Immature natural killer cell (primary cell): ENCODE results near the gene DDX42. TPM values are rescaled to one million over a fixed set of nuclear protein-coding genes. Genes with fewer than 3 reads are reported as not detected.

Source experiments
- DNase-seq, 3 donors: peaks; one replicate each; pipeline ENCODE4 v3.0.0; 2022; ENCODE audit warnings: mixed read lengths in 1 of 3
- H3K27ac Mint-ChIP-seq, 6 donors: one replicate each; pipeline ENCODE4 v1.8.0; 2020; ENCODE audit warnings: mixed read lengths in 6 of 6, mild to moderate bottlenecking in 5 of 6, inconsistent platforms in 4 of 6, moderate library complexity in 3 of 6
- H3K27me3 Mint-ChIP-seq, 3 donors: one replicate each; pipeline ENCODE4 v1.8.0; 2020 to 2021; ENCODE audit warnings: low read depth in 3 of 3, mild to moderate bottlenecking in 3 of 3, mixed read lengths in 3 of 3, moderate library complexity in 3 of 3, inconsistent platforms in 1 of 3
- H3K36me3 Mint-ChIP-seq, 3 donors: one replicate each; pipeline ENCODE4 v1.8.0; 2020; ENCODE audit warnings: mixed read lengths in 3 of 3, inconsistent platforms in 2 of 3, mild to moderate bottlenecking in 2 of 3
- H3K4me1 Mint-ChIP-seq, 2 donors: one replicate each; pipeline ENCODE4 v1.8.0; 2020; ENCODE audit warnings: inconsistent platforms in 2 of 2, mild to moderate bottlenecking in 2 of 2, mixed read lengths in 2 of 2, moderate library complexity in 1 of 2
- H3K4me3 Mint-ChIP-seq, 5 donors: one replicate each; pipeline ENCODE4 v1.8.0; 2020; ENCODE audit warnings: mild to moderate bottlenecking in 5 of 5, mixed read lengths in 5 of 5, inconsistent platforms in 3 of 5, moderate library complexity in 3 of 5
- H3K9me3 Mint-ChIP-seq, 6 donors: one replicate each; pipeline ENCODE4 v1.8.0; 2020; ENCODE audit warnings: mild to moderate bottlenecking in 6 of 6, mixed read lengths in 6 of 6, inconsistent platforms in 4 of 6, moderate library complexity in 3 of 6
- polyA plus RNA-seq, 3 donors: library from polyadenylated mRNA; unstranded; fragments of 300-500 nt; fragmentation: Illumina TruSeq; gene quantifications; one replicate each; pipeline ENCODE4 v1.2.3, GENCODE V29; 2021

Gene DDX42
- polyA plus RNA-seq, 3 donors from 2014 or later, result 4.8 to 18.2 (median 5.5) TPM

- H3K4me3 Mint-ChIP-seq, result no peak overlapping the region
- H3K36me3 Mint-ChIP-seq, result peaks cover 31 to 78% (median 37%) of the 10 kb centered on the region in 3 donors
- no peak for DNase-seq
- H3K27me3 Mint-ChIP-seq, result peaks cover 0 to 4% (median 2%) of the 10 kb centered on the region in 3 donors
- H3K27ac Mint-ChIP-seq, result peak overlapping the region in 1 of 6 donors; percentile 13
- H3K9me3 Mint-ChIP-seq, result no peaks in the 10 kb centered on the region
- peaks cover 22 to 27% of the 10 kb centered on the region in 2 donors for H3K4me1 Mint-ChIP-seq
These were observed 47.1 kb downstream of the DDX42 start for GRCh38 chr17:63820963-63821561.

GRCh38 chr17:63821804-63822203 lies 47.8 kb downstream of the DDX42 start:
- Mint-ChIP-seq H3K27ac (peak overlapping the region in 4 of 6 donors; percentile 63 to 89 (median 73)), H3K4me1 (peaks cover 29 to 35% of the 10 kb centered on the region in 2 donors), H3K4me3 (no peak overlapping the region), H3K9me3 (no peaks in the 10 kb centered on the region), H3K36me3 (peaks cover 31 to 74% (median 37%) of the 10 kb centered on the region in 3 donors), H3K27me3 (peaks cover 0 to 5% (median 2%) of the 10 kb centered on the region in 3 donors)
- no peak for DNase-seq

GRCh38 chr17:63822537-63822936 lies 48.6 kb downstream of the DDX42 start:
- Mint-ChIP-seq H3K9me3 (no peaks in the 10 kb centered on the region), H3K27me3 (peaks cover 5 to 8% (median 6%) of the 10 kb centered on the region in 3 donors), H3K27ac (peak overlapping the region in 2 of 6 donors; percentile 50 to 63), H3K4me1 (peaks cover 36 to 42% of the 10 kb centered on the region in 2 donors), H3K4me3 (no peak overlapping the region), H3K36me3 (peaks cover 31 to 67% (median 34%) of the 10 kb centered on the region in 3 donors)
- no peak for DNase-seq

GRCh38 chr17:63823659-63824331 lies 49.8 kb downstream of the DDX42 start:
- Mint-ChIP-seq H3K27me3 (peaks cover 5 to 11% (median 8%) of the 10 kb centered on the region in 3 donors), H3K4me1 (peaks cover 49 to 52% of the 10 kb centered on the region in 2 donors), H3K36me3 (peaks cover 26 to 55% (median 27%) of the 10 kb centered on the region in 3 donors), H3K27ac (peak overlapping the region in 1 of 6 donors; percentile 77), H3K9me3 (no peaks in the 10 kb centered on the region), H3K4me3 (peak overlapping the region in 1 of 5 donors; percentile 34)
- DNase-seq, result no peak

GRCh38 chr17:63824362-63824761 lies 50.4 kb downstream of the DDX42 start:
- Mint-ChIP-seq H3K4me1 (peaks cover 54 to 55% of the 10 kb centered on the region in 2 donors), H3K4me3 (peak overlapping the region in 2 of 5 donors; percentile 18 to 34), H3K9me3 (no peaks in the 10 kb centered on the region), H3K27me3 (peaks cover 5 to 11% (median 8%) of the 10 kb centered on the region in 3 donors), H3K36me3 (peaks cover 23 to 50% (median 26%) of the 10 kb centered on the region in 3 donors), H3K27ac (peak overlapping the region in 3 of 6 donors; percentile 14 to 94 (median 45))
- DNase-seq, result no peak

GRCh38 chr17:63826468-63827001 lies 52.6 kb downstream of the DDX42 start:
- DNase-seq, result no peak
- peak overlapping the region; percentile 94 to 99 (median 98) for H3K27ac Mint-ChIP-seq

GRCh38 chr17:63827002-63827800 lies 53.2 kb downstream of the DDX42 start, which contains the start of the genes FTSJ3 and PSMC5:
FTSJ3 (minus strand) TSS chr17:63827663; CDS start chr17:63826902, 761 bp downstream.
PSMC5 (plus strand) TSS chr17:63827431; CDS start chr17:63827491, 60 bp downstream.
- no peaks in the 10 kb centered on the region for H3K9me3 Mint-ChIP-seq
- peaks cover 16 to 55% (median 36%) of the 10 kb centered on the region in 3 donors for H3K36me3 Mint-ChIP-seq

More at GRCh38 chr17:63826468-63827001, 52.6 kb downstream of the DDX42 start:
- Mint-ChIP-seq H3K27me3 (peaks cover 5 to 27% (median 6%) of the 10 kb centered on the region in 3 donors), H3K4me3 (peak overlapping the region; percentile 94 to 98 (median 97)), H3K9me3 (no peaks in the 10 kb centered on the region), H3K36me3 (peaks cover 22 to 55% (median 38%) of the 10 kb centered on the region in 3 donors), H3K4me1 (peaks cover 63 to 75% of the 10 kb centered on the region in 2 donors)

GRCh38 chr17:63827801-63828221 lies 53.8 kb downstream of the DDX42 start:
- Mint-ChIP-seq H3K9me3 (no peaks in the 10 kb centered on the region), H3K36me3 (peaks cover 13 to 51% (median 37%) of the 10 kb centered on the region in 3 donors), H3K27me3 (peaks cover 5 to 29% (median 6%) of the 10 kb centered on the region in 3 donors), H3K27ac (peak overlapping the region; percentile 94 to 99 (median 98)), H3K4me1 (peaks cover 60 to 78% of the 10 kb centered on the region in 2 donors), H3K4me3 (peak overlapping the region; percentile 94 to 98 (median 97))
- DNase-seq, result no peak

More at GRCh38 chr17:63827002-63827800, 53.2 kb downstream of the DDX42 start, which contains the start of the genes FTSJ3 and PSMC5:
- Mint-ChIP-seq H3K27me3 (peaks cover 5 to 28% (median 6%) of the 10 kb centered on the region in 3 donors), H3K4me3 (peak within 1 kb of the TSS; percentile 94 to 98 (median 97)), H3K4me1 (peaks cover 60 to 78% of the 10 kb centered on the region in 2 donors), H3K27ac (peak within 1 kb of the TSS; percentile 94 to 99 (median 98))
- peak; percentile 94 to 96 (median 96) for DNase-seq

- no peak for DNase-seq
- Mint-ChIP-seq H3K27me3 (peaks cover 5 to 31% (median 8%) of the 10 kb centered on the region in 3 donors), H3K4me1 (peaks cover 55 to 77% of the 10 kb centered on the region in 2 donors), H3K27ac (peak overlapping the region in 3 of 6 donors; percentile 23 to 62 (median 40)), H3K36me3 (peaks cover 8 to 43% (median 29%) of the 10 kb centered on the region in 3 donors), H3K4me3 (peak overlapping the region; percentile 22 to 98 (median 53)), H3K9me3 (no peaks in the 10 kb centered on the region)
These were observed 55.0 kb downstream of the DDX42 start for GRCh38 chr17:63828936-63829335.

- Mint-ChIP-seq H3K4me1 (peaks cover 53 to 77% of the 10 kb centered on the region in 2 donors), H3K27ac (peak overlapping the region in 2 of 6 donors; percentile 7 to 71), H3K9me3 (no peaks in the 10 kb centered on the region), H3K27me3 (peaks cover 3 to 32% (median 6%) of the 10 kb centered on the region in 3 donors), H3K36me3 (peaks cover 0 to 35% (median 23%) of the 10 kb centered on the region in 3 donors), H3K4me3 (no peak overlapping the region)
- no peak for DNase-seq
These were observed 56.3 kb downstream of the DDX42 start for GRCh38 chr17:63830278-63830677.

- H3K36me3 Mint-ChIP-seq, result peaks cover 0 to 38% (median 23%) of the 10 kb centered on the region in 3 donors
- no peak overlapping the region for H3K4me3 Mint-ChIP-seq
These were observed 57.0 kb downstream of the DDX42 start for GRCh38 chr17:63830904-63831491.

GRCh38 chr17:63831505-63831904 lies 57.5 kb downstream of the DDX42 start:
- H3K9me3 Mint-ChIP-seq, result no peaks in the 10 kb centered on the region
- peak overlapping the region in 4 of 6 donors; percentile 16 to 58 (median 21) for H3K27ac Mint-ChIP-seq
- peaks cover 43 to 75% of the 10 kb centered on the region in 2 donors for H3K4me1 Mint-ChIP-seq
- H3K4me3 Mint-ChIP-seq, result no peak overlapping the region
- peaks cover 0 to 38% (median 24%) of the 10 kb centered on the region in 3 donors for H3K36me3 Mint-ChIP-seq
- DNase-seq, result no peak
- H3K27me3 Mint-ChIP-seq, result peaks cover 3 to 34% (median 6%) of the 10 kb centered on the region in 3 donors

More at GRCh38 chr17:63830904-63831491, 57.0 kb downstream of the DDX42 start:
- H3K9me3 Mint-ChIP-seq, result no peaks in the 10 kb centered on the region
- peaks cover 48 to 77% of the 10 kb centered on the region in 2 donors for H3K4me1 Mint-ChIP-seq
- DNase-seq, result no peak
- peak overlapping the region in 3 of 6 donors; percentile 24 to 71 (median 29) for H3K27ac Mint-ChIP-seq
- peaks cover 3 to 34% (median 6%) of the 10 kb centered on the region in 3 donors for H3K27me3 Mint-ChIP-seq
